Mammary epithelial cell (primary cell): Measurements from ENCODE around the gene PRX.

Source experiments
- CTCF ChIP-seq, 2 donors: IDR thresholded peaks in 1 of 2; conservative IDR thresholded peaks in 1 of 2; 2 replicates each; pipeline ENCODE4 v1.5.1; 2011 to 2012; ENCODE audit warnings: inconsistent platforms in 2 of 2, low read length in 2 of 2, mild to moderate bottlenecking in 2 of 2, control low read depth in 1 of 2, low read depth in 1 of 2; ENCODE audit not compliant: insufficient read depth in 1 of 2; ENCODE audit errors: extremely low read depth in 1 of 2
- EZH2 ChIP-seq: IDR thresholded peaks from 2 replicates; pipeline ENCODE4 v1.6.1; 2012; ENCODE audit warnings: low read length, inconsistent platforms, borderline replicate concordance

- no peak for TF ChIP-seq CTCF (conservative IDR thresholded peaks at IDR 0.05 in 1 of 2, IDR thresholded peaks at IDR 0.05 in 1 of 2; ENCODE audit: extremely low read depth in 1 of 2, insufficient read depth in 1 of 2, low read depth in 1 of 2, low read length in 2 of 2)
- TF ChIP-seq EZH2 = no peak
Observed at GRCh38 chr19:40445780-40446262, 32.6 kb upstream of the PRX start.
